ENCODE measurements around the gene ITIH6.
A peak's percentile ranks its signal among the peaks of the same experiment; 100 is the strongest.
"Not testable (repeated sequence)": the region's sequence is repeated elsewhere in the genome, so short reads cannot be mapped to it uniquely, and the experiment has no call there.

The ITIH6 gene

GRCh38 chrX:54754854-54755253 is 43.2 kb downstream of the ITIH6 start:
- Histone ChIP-seq H3K4me3 (ENCODE audit: low read length) (no peak overlapping the region), H3K9ac (ENCODE audit: low read depth, low read length) (no peak overlapping the region), H3K9me3 (ENCODE audit: insufficient read depth, low read depth, low read length) (no peaks in the 10 kb centered on the region), H3K4me1 (ENCODE audit: insufficient read depth, low read length) (0 out of 2 replicates have a peak, but pooled peaks cover 8% of the 10 kb centered on the region), H3K36me3 (ENCODE audit: insufficient read depth, low read length) (no peaks in the 10 kb centered on the region), H3K27ac (ENCODE audit: low read depth, low read length) (peak overlapping the region; percentile 56; the same call in 1 of the 2 replicates), H3K27me3 (ENCODE audit: insufficient read depth, low read length) (no peaks in the 10 kb centered on the region)

- WGBS = 93% methylated on average over 1 of the region's 1 CpG
- H3K4me3 ChIP-seq (ENCODE audit: low read length) = no peak overlapping the region
- no peaks in the 10 kb centered on the region for H3K4me1 ChIP-seq (ENCODE audit: insufficient read depth, low read length)
- H3K27me3 ChIP-seq (ENCODE audit: insufficient read depth, low read length) = no peaks in the 10 kb centered on the region
- no peak overlapping the region for H3K9ac ChIP-seq (ENCODE audit: low read depth, low read length)
- H3K27ac ChIP-seq (ENCODE audit: low read depth, low read length) = no peak overlapping the region
- no peaks in the 10 kb centered on the region for H3K9me3 ChIP-seq (ENCODE audit: insufficient read depth, low read depth, low read length)
- no peaks in the 10 kb centered on the region for H3K36me3 ChIP-seq (ENCODE audit: insufficient read depth, low read length)
Observed at GRCh38 chrX:54748626-54749025, 49.4 kb downstream of the ITIH6 start.

GRCh38 chrX:54747733-54748393 is 50.2 kb downstream of the ITIH6 start:
- Histone ChIP-seq H3K36me3 (ENCODE audit: insufficient read depth, low read length) (no peaks in the 10 kb centered on the region), H3K9me3 (ENCODE audit: insufficient read depth, low read depth, low read length) (no peaks in the 10 kb centered on the region), H3K4me3 (ENCODE audit: low read length) (no peak overlapping the region), H3K27ac (ENCODE audit: low read depth, low read length) (no peak overlapping the region), H3K27me3 (ENCODE audit: insufficient read depth, low read length) (no peaks in the 10 kb centered on the region), H3K9ac (ENCODE audit: low read depth, low read length) (no peak overlapping the region), H3K4me1 (ENCODE audit: insufficient read depth, low read length) (no peaks in the 10 kb centered on the region)
- 88% methylated on average over 2 of the region's 3 CpGs for whole genome bisulfite sequencing

- no peak overlapping the region for H3K27ac ChIP-seq (ENCODE audit: low read depth, low read length)
- no peaks in the 10 kb centered on the region for H3K9me3 ChIP-seq (ENCODE audit: insufficient read depth, low read depth, low read length)
- no peaks in the 10 kb centered on the region for H3K4me1 ChIP-seq (ENCODE audit: insufficient read depth, low read length)
- no peaks in the 10 kb centered on the region for H3K27me3 ChIP-seq (ENCODE audit: insufficient read depth, low read length)
- WGBS = 72% methylated on average over 2 of the region's 2 CpGs
- no peak overlapping the region for H3K9ac ChIP-seq (ENCODE audit: low read depth, low read length)
- H3K4me3 ChIP-seq (ENCODE audit: low read length) = no peak overlapping the region
- H3K36me3 ChIP-seq (ENCODE audit: insufficient read depth, low read length) = no peaks in the 10 kb centered on the region
Observed at GRCh38 chrX:54746928-54747327, 51.1 kb downstream of the ITIH6 start.

GRCh38 chrX:54745676-54746075 is 52.4 kb downstream of the ITIH6 start:
- Histone ChIP-seq H3K36me3 (ENCODE audit: insufficient read depth, low read length) (no peaks in the 10 kb centered on the region), H3K4me3 (ENCODE audit: low read length) (no peak overlapping the region), H3K27ac (ENCODE audit: low read depth, low read length) (no peak overlapping the region), H3K9me3 (ENCODE audit: insufficient read depth, low read depth, low read length) (no peaks in the 10 kb centered on the region), H3K9ac (ENCODE audit: low read depth, low read length) (no peak overlapping the region), H3K27me3 (ENCODE audit: insufficient read depth, low read length) (no peaks in the 10 kb centered on the region), H3K4me1 (ENCODE audit: insufficient read depth, low read length) (no peaks in the 10 kb centered on the region)
- WGBS = 100% methylated on average over 2 of the region's 2 CpGs

- not testable (repeated sequence) for H3K4me1 ChIP-seq (ENCODE audit: insufficient read depth, low read length); H3K9me3 ChIP-seq (ENCODE audit: insufficient read depth, low read depth, low read length); H3K27ac ChIP-seq (ENCODE audit: low read depth, low read length); H3K27me3 ChIP-seq (ENCODE audit: insufficient read depth, low read length); H3K9ac ChIP-seq (ENCODE audit: low read depth, low read length); H3K4me3 ChIP-seq (ENCODE audit: low read length); H3K36me3 ChIP-seq (ENCODE audit: insufficient read depth, low read length)
- WGBS = 94% methylated on average over 6 of the region's 6 CpGs
Observed at GRCh38 chrX:54738567-54738966, 59.5 kb downstream of the ITIH6 start.

GRCh38 chrX:54736298-54736942 is 61.6 kb downstream of the ITIH6 start:
- whole genome bisulfite sequencing = 85% methylated on average over 36 of the region's 36 CpGs
- not testable (repeated sequence) for H3K9me3 ChIP-seq (ENCODE audit: insufficient read depth, low read depth, low read length)

GRCh38 chrX:54721424-54721823 is 76.6 kb downstream of the ITIH6 start:
- H3K27ac ChIP-seq (ENCODE audit: low read depth, low read length) = no peak overlapping the region
- WGBS = 95% methylated on average over 4 of the region's 4 CpGs

More at GRCh38 chrX:54736298-54736942, 61.6 kb downstream of the ITIH6 start:
- not testable (repeated sequence) for H3K9ac ChIP-seq (ENCODE audit: low read depth, low read length); H3K4me3 ChIP-seq (ENCODE audit: low read length); H3K4me1 ChIP-seq (ENCODE audit: insufficient read depth, low read length); H3K36me3 ChIP-seq (ENCODE audit: insufficient read depth, low read length); H3K27ac ChIP-seq (ENCODE audit: low read depth, low read length); H3K27me3 ChIP-seq (ENCODE audit: insufficient read depth, low read length)

GRCh38 chrX:54715621-54716020 is 82.4 kb downstream of the ITIH6 start:
- no peaks in the 10 kb centered on the region for H3K9me3 ChIP-seq (ENCODE audit: insufficient read depth, low read depth, low read length)
- 89% methylated on average over 1 of the region's 1 CpG for WGBS
- no peak overlapping the region for H3K9ac ChIP-seq (ENCODE audit: low read depth, low read length)
- H3K4me3 ChIP-seq (ENCODE audit: low read length) = no peak overlapping the region
- H3K36me3 ChIP-seq (ENCODE audit: insufficient read depth, low read length) = no peaks in the 10 kb centered on the region
- H3K27me3 ChIP-seq (ENCODE audit: insufficient read depth, low read length) = no peaks in the 10 kb centered on the region
- H3K4me1 ChIP-seq (ENCODE audit: insufficient read depth, low read length) = no peaks in the 10 kb centered on the region
- H3K27ac ChIP-seq (ENCODE audit: low read depth, low read length) = no peak overlapping the region

More at GRCh38 chrX:54721424-54721823, 76.6 kb downstream of the ITIH6 start:
- H3K36me3 ChIP-seq (ENCODE audit: insufficient read depth, low read length) = no peaks in the 10 kb centered on the region
- H3K4me1 ChIP-seq (ENCODE audit: insufficient read depth, low read length) = no peaks in the 10 kb centered on the region
- no peaks in the 10 kb centered on the region for H3K9me3 ChIP-seq (ENCODE audit: insufficient read depth, low read depth, low read length)
- H3K4me3 ChIP-seq (ENCODE audit: low read length) = no peak overlapping the region
- no peak overlapping the region for H3K9ac ChIP-seq (ENCODE audit: low read depth, low read length)
- no peaks in the 10 kb centered on the region for H3K27me3 ChIP-seq (ENCODE audit: insufficient read depth, low read length)

GRCh38 chrX:54714424-54714823 is 83.6 kb downstream of the ITIH6 start:
- no peaks in the 10 kb centered on the region for H3K36me3 ChIP-seq (ENCODE audit: insufficient read depth, low read length)
- H3K27ac ChIP-seq (ENCODE audit: low read depth, low read length) = no peak overlapping the region
- H3K4me3 ChIP-seq (ENCODE audit: low read length) = no peak overlapping the region
- H3K9ac ChIP-seq (ENCODE audit: low read depth, low read length) = no peak overlapping the region
- H3K9me3 ChIP-seq (ENCODE audit: insufficient read depth, low read depth, low read length) = no peaks in the 10 kb centered on the region
- H3K27me3 ChIP-seq (ENCODE audit: insufficient read depth, low read length) = no peaks in the 10 kb centered on the region
- no peaks in the 10 kb centered on the region for H3K4me1 ChIP-seq (ENCODE audit: insufficient read depth, low read length)

GRCh38 chrX:54711735-54712134 is 86.3 kb downstream of the ITIH6 start:
- 97% methylated on average over 14 of the region's 14 CpGs for WGBS
- Histone ChIP-seq H3K27me3 (ENCODE audit: insufficient read depth, low read length) (no peaks in the 10 kb centered on the region), H3K9ac (ENCODE audit: low read depth, low read length) (no peak overlapping the region), H3K36me3 (ENCODE audit: insufficient read depth, low read length) (no peaks in the 10 kb centered on the region), H3K4me1 (ENCODE audit: insufficient read depth, low read length) (no peaks in the 10 kb centered on the region), H3K9me3 (ENCODE audit: insufficient read depth, low read depth, low read length) (no peaks in the 10 kb centered on the region), H3K27ac (ENCODE audit: low read depth, low read length) (no peak overlapping the region), H3K4me3 (ENCODE audit: low read length) (no peak overlapping the region)

Data from HUES64 (cell line).